Measurements from ENCODE around the gene ADGRL3.

- no peak for TF ChIP-seq CTCF (IDR thresholded peaks at IDR 0.05)
- no peak for TF ChIP-seq POLR2A (IDR thresholded peaks at IDR 0.05)
Observed at GRCh38 chr4:61996943-61997342, 796.8 kb downstream of the ADGRL3 start.

All from adrenal gland (tissue), 5 donors.